ENCODE data around the gene CUEDC1. TPM values are rescaled to one million over a fixed set of nuclear protein-coding genes. Genes with fewer than 3 reads are reported as not detected.
"Not testable (repeated sequence)": the region's sequence is repeated elsewhere in the genome, so short reads cannot be mapped to it uniquely, and the experiment has no call there.

Gene CUEDC1
- total RNA-seq, 1 donor from 2014 or later = 0.29 TPM

- intact Hi-C loops (cut with micrococcal nuclease) = loop anchor here (1.0 to 5.0 kb wide), 3 partner anchors 95 to 730 kb away; partner anchors contain the start of genes MRPS23 and MSI2
These were observed 31.8 kb upstream of the CUEDC1 start for GRCh38 chr17:57986841-57987580.

GRCh38 chr17:57985675-57985974, 30.4 kb upstream of the CUEDC1 start:
- intact Hi-C loops (cut with micrococcal nuclease) = loop anchor here (5.0 kb wide), 1 partner anchor 728 kb away; the partner anchor contains the start of gene MSI2

- intact Hi-C loops (cut with micrococcal nuclease) = loop anchor here (5.0 kb wide), 1 partner anchor 728 kb away; the partner anchor contains the start of gene MSI2
These were observed 29.9 kb upstream of the CUEDC1 start for GRCh38 chr17:57984936-57985674.

- intact Hi-C loops (cut with micrococcal nuclease) = no loop called here
These were observed 29.2 kb upstream of the CUEDC1 start for GRCh38 chr17:57984261-57984890.

GRCh38 chr17:57983446-57983845, 28.2 kb upstream of the CUEDC1 start:
- intact Hi-C loops (cut with micrococcal nuclease) = no loop called here

- intact Hi-C loops (cut with micrococcal nuclease) = no loop called here
These were observed 27.4 kb upstream of the CUEDC1 start for GRCh38 chr17:57982452-57983170.

- intact Hi-C loops (cut with micrococcal nuclease) = no loop called here
These were observed 25.3 kb upstream of the CUEDC1 start for GRCh38 chr17:57980522-57980921.

- intact Hi-C loops (cut with micrococcal nuclease) = no loop called here
These were observed 23.9 kb upstream of the CUEDC1 start for GRCh38 chr17:57979076-57979475.

- intact Hi-C loops (cut with micrococcal nuclease) = no loop called here
These were observed 21.4 kb upstream of the CUEDC1 start for GRCh38 chr17:57976594-57976993.

- intact Hi-C loops (cut with micrococcal nuclease) = no loop called here
These were observed 19.8 kb upstream of the CUEDC1 start for GRCh38 chr17:57975044-57975443.

GRCh38 chr17:57974053-57974824, 19.0 kb upstream of the CUEDC1 start:
- intact Hi-C loops (cut with micrococcal nuclease) = not testable (repeated sequence)

- intact Hi-C loops (cut with micrococcal nuclease) = no loop called here
These were observed 16.9 kb upstream of the CUEDC1 start for GRCh38 chr17:57972151-57972550.

- intact Hi-C loops (cut with micrococcal nuclease) = no loop called here
These were observed 16.4 kb upstream of the CUEDC1 start for GRCh38 chr17:57971572-57971971.

GRCh38 chr17:57970710-57971109, 15.5 kb upstream of the CUEDC1 start:
- intact Hi-C loops (cut with micrococcal nuclease) = no loop called here

GRCh38 chr17:57968456-57968855, 13.2 kb upstream of the CUEDC1 start:
- intact Hi-C loops (cut with micrococcal nuclease) = no loop called here

- intact Hi-C loops (cut with micrococcal nuclease) = no loop called here
These were observed 11.7 kb upstream of the CUEDC1 start for GRCh38 chr17:57966875-57967274.

- intact Hi-C loops (cut with micrococcal nuclease) = no loop called here
These were observed 11.0 kb upstream of the CUEDC1 start for GRCh38 chr17:57966246-57966645.

GRCh38 chr17:57965521-57966160, 10.4 kb upstream of the CUEDC1 start:
- intact Hi-C loops (cut with micrococcal nuclease) = no loop called here

- intact Hi-C loops (cut with micrococcal nuclease) = no loop called here
These were observed 7.9 kb upstream of the CUEDC1 start for GRCh38 chr17:57963149-57963511.
